Esophagus muscularis mucosa (tissue), 4 donors: Measurements from ENCODE around the gene NAPA. TPM values are rescaled to one million over a fixed set of nuclear protein-coding genes. Genes with fewer than 3 reads are reported as not detected.

ENCODE experiments used
- DNase-seq: peaks from one replicate; pipeline ENCODE4 v3.0.0-alpha.2; 2017; ENCODE audit errors: extremely low spot score
- H3K27ac ChIP-seq, 4 donors: fragments of 200-600 bp; sonication (generic); replicated peaks in 1 of 4; 1 replicate in 3 of 4; 2 replicates in 1 of 4; pipeline ENCODE4 v1.5.1; 2016 to 2019; ENCODE audit warnings: mild to moderate bottlenecking in 1 of 4
- H3K27me3 ChIP-seq, 4 donors: fragments of 200-600 bp; sonication (generic); one replicate each; pipeline versions ENCODE4 v1.5.1 to v1.6.0; 2016 to 2019
- H3K36me3 ChIP-seq, 4 donors: fragments of 200-600 bp; sonication (generic); one replicate each; pipeline ENCODE4 v1.5.1; 2016 to 2019
- H3K4me1 ChIP-seq, 4 donors: fragments of 200-600 bp; sonication (generic); one replicate each; pipeline ENCODE4 v1.5.1; 2016 to 2019
- H3K4me3 ChIP-seq, 4 donors: fragments of 200-600 bp; sonication (generic); 1 replicate in 2 of 4; 2 replicates in 2 of 4; pipeline ENCODE4 v1.5.1; 2016 to 2019; ENCODE audit warnings: mild to moderate bottlenecking in 4 of 4, moderate library complexity in 1 of 4
- H3K9me3 ChIP-seq, 4 donors: fragments of 200-600 bp; sonication (generic); 1 replicate in 3 of 4; 2 replicates in 1 of 4; pipeline ENCODE4 v1.5.1; 2016 to 2019
- CTCF ChIP-seq, 3 experiments: fragments of 200-600 bp in 2 of 3; fragments of 450-650 bp in 1 of 3; sonication (generic) in 2 of 3; IDR thresholded peaks; one replicate each; pipeline ENCODE4 v1.5.1; 2017 to 2019; ENCODE audit warnings: antibody characterized with exemption in 3 of 3, mild to moderate bottlenecking in 2 of 3, moderate library complexity in 1 of 3
- EP300 ChIP-seq: sonication (generic); formaldehyde crosslinking; IDR thresholded peaks from one replicate; pipeline ENCODE4 v1.6.1; 2017; ENCODE audit warnings: antibody characterized with exemption
- POLR2A ChIP-seq: fragments of 450-650 bp; IDR thresholded peaks from one replicate; pipeline ENCODE4 v1.6.1; 2017; ENCODE audit warnings: antibody characterized with exemption, moderate library complexity, mild to moderate bottlenecking, low read depth
- POLR2AphosphoS5 ChIP-seq, 2 donors: sonication (generic); formaldehyde crosslinking; IDR thresholded peaks; one replicate each; pipeline ENCODE4 v1.6.1; 2017; ENCODE audit warnings: antibody characterized with exemption in 2 of 2
- WGBS: methylation state at CpG from one replicate; pipeline ENCODE4 v1.1.5; 2018; 5-methylcytosine and 5-hydroxymethylcytosine counted together
- intact Hi-C: fragments of 100-400 bp; cut with DNase I; formaldehyde crosslinking; loops from one replicate; pipeline ENCODE4 v1.15.1; 2023
- total RNA-seq, 4 donors: library from RNA; depleted of rRNA; stranded (reverse); fragments of >200 nt; gene quantifications; one replicate each; pipeline versions ENCODE4 v1.1.0 to v1.2.1, GENCODE V29; 2016

NAPA gene
- total RNA-seq, 4 donors from 2014 or later = 109 to 164 (median 148) TPM

GRCh38 chr19:47507924-47508553 is 6.8 kb downstream of the NAPA start:
- intact Hi-C loops = no loop called here
- Histone ChIP-seq H3K27ac (peak overlapping the region; percentile 32 to 64 (median 48)), H3K4me1 (peaks cover 68 to 74% (median 70%) of the 10 kb centered on the region in 4 donors), H3K4me3 (no peak overlapping the region), H3K36me3 (peaks cover 16 to 38% (median 23%) of the 10 kb centered on the region in 4 donors), H3K27me3 (no peaks in the 10 kb centered on the region), H3K9me3 (no peaks in the 10 kb centered on the region)
- TF ChIP-seq EP300 (no peak), CTCF (IDR thresholded peaks at IDR 0.05) (no peak), POLR2A (no peak)
- no peak for DNase-seq
- 98% methylated on average over 5 of the region's 11 CpGs for WGBS

- Histone ChIP-seq H3K27me3 (no peaks in the 10 kb centered on the region), H3K36me3 (peaks cover 21 to 46% (median 31%) of the 10 kb centered on the region in 4 donors), H3K4me3 (no peak overlapping the region), H3K4me1 (peaks cover 58 to 64% (median 60%) of the 10 kb centered on the region in 4 donors), H3K27ac (peak overlapping the region; percentile 7 to 64 (median 44)), H3K9me3 (no peaks in the 10 kb centered on the region)
- WGBS = 65% methylated on average over 6 of the region's 6 CpGs
- TF ChIP-seq POLR2A (no peak), EP300 (no peak), POLR2AphosphoS5 (IDR thresholded peaks at IDR 0.05) (no peak), CTCF (IDR thresholded peaks at IDR 0.05) (no peak)
- intact Hi-C loops = no loop called here
- DNase-seq = no peak
Observed at GRCh38 chr19:47507012-47507411, 7.9 kb downstream of the NAPA start.

GRCh38 chr19:47506459-47506858 is 8.4 kb downstream of the NAPA start:
- no peak for TF ChIP-seq CTCF (IDR thresholded peaks at IDR 0.05)
- no peak for TF ChIP-seq EP300
- no peak for TF ChIP-seq POLR2A
- TF ChIP-seq POLR2AphosphoS5 (IDR thresholded peaks at IDR 0.05) = no peak
- Histone ChIP-seq H3K27me3 (no peaks in the 10 kb centered on the region), H3K4me1 (peaks cover 55 to 59% (median 58%) of the 10 kb centered on the region in 4 donors), H3K36me3 (peaks cover 24 to 52% (median 36%) of the 10 kb centered on the region in 4 donors), H3K9me3 (no peaks in the 10 kb centered on the region), H3K27ac (peak overlapping the region in 2 of 4 donors; percentile 57 to 64), H3K4me3 (no peak overlapping the region)
- WGBS = 92% methylated on average over 4 of the region's 8 CpGs
- no peak for DNase-seq
- intact Hi-C loops = no loop called here

- 95% methylated on average over 6 of the region's 6 CpGs for WGBS
- H3K9me3 ChIP-seq = no peaks in the 10 kb centered on the region
- TF ChIP-seq POLR2A (no peak), EP300 (no peak), CTCF (IDR thresholded peaks at IDR 0.05) (no peak), POLR2AphosphoS5 (IDR thresholded peaks at IDR 0.05) (no peak)
- H3K27ac ChIP-seq = no peak overlapping the region
- H3K4me1 ChIP-seq = peaks cover 45 to 56% (median 52%) of the 10 kb centered on the region in 4 donors
- peaks cover 33 to 54% (median 45%) of the 10 kb centered on the region in 4 donors for H3K36me3 ChIP-seq
- DNase-seq = no peak
- H3K27me3 ChIP-seq = no peaks in the 10 kb centered on the region
- intact Hi-C loops = no loop called here
- H3K4me3 ChIP-seq = no peak overlapping the region
Observed at GRCh38 chr19:47505506-47505905, 9.4 kb downstream of the NAPA start.

GRCh38 chr19:47503826-47504150 is 11.1 kb downstream of the NAPA start:
- intact Hi-C loops = no loop called here
- no peaks in the 10 kb centered on the region for H3K9me3 ChIP-seq
- peaks cover 28 to 40% (median 36%) of the 10 kb centered on the region in 4 donors for H3K4me1 ChIP-seq
- no peaks in the 10 kb centered on the region for H3K27me3 ChIP-seq
- TF ChIP-seq CTCF (IDR thresholded peaks at IDR 0.05) = no peak
- no peak for TF ChIP-seq POLR2AphosphoS5 (IDR thresholded peaks at IDR 0.05)
- no peak for TF ChIP-seq EP300
- no peak for TF ChIP-seq POLR2A
- H3K4me3 ChIP-seq = no peak overlapping the region
- H3K27ac ChIP-seq = no peak overlapping the region
- DNase-seq = no peak
- WGBS = 79% methylated on average over 5 of the region's 5 CpGs
- peaks cover 39 to 70% (median 62%) of the 10 kb centered on the region in 4 donors for H3K36me3 ChIP-seq
